Activated CD8-positive, alpha-beta memory T cell treated with anti-CD3 and anti-CD28 coated beads, Interleukin-2, amount 50 U/mL, for 1 hour (primary cell): Measurements from ENCODE around the gene PCED1B.
"Not testable (repeated sequence)": the region's sequence is repeated elsewhere in the genome, so short reads cannot be mapped to it uniquely, and the experiment has no call there.

Source experiments
- DNase-seq: peaks from one replicate; pipeline ENCODE4 v3.0.0-alpha.2; 2020; ENCODE audit errors: extremely low read depth

The PCED1B gene, protein sequence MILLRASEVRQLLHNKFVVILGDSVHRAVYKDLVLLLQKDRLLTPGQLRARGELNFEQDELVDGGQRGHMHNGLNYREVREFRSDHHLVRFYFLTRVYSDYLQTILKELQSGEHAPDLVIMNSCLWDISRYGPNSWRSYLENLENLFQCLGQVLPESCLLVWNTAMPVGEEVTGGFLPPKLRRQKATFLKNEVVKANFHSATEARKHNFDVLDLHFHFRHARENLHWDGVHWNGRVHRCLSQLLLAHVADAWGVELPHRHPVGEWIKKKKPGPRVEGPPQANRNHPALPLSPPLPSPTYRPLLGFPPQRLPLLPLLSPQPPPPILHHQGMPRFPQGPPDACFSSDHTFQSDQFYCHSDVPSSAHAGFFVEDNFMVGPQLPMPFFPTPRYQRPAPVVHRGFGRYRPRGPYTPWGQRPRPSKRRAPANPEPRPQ

DNA sequence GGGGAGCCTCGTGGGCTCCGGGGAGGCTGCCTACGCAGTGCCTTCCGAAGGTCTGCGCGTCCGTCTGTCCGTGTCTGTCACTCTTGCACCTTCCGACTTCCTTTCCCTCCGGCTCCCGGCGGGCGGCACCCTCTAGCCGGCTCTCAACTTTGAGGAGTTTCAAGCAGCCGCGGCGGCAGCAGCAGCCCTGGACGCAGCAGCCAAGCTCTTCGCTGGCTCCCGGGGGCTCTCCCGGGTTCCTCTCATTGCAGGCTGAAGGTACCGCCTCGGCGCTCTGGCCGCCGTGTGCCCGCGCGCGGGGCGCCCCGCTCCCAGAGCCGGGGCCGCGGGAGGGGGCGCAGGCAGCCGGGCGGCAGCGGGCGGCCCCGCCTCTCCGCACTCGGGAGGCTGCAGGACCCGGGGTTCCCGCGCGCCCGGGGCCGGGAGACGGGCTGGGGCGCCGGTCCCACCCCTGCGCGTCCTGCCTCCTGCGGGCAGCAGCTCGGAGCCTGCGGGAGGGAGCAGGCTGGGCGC is at the start of gene PCED1B, which contains the start of gene AMIGO2:
Gene PCED1B, plus strand, starts transcription at position 154 of the 513 bp plus-strand sequence. CDS start 155,443 bp downstream, outside the sequence.
Gene AMIGO2, minus strand, starts transcription at position 492 of the 513 bp plus-strand sequence. CDS start 957 bp downstream, outside the sequence.
- DNase-seq = peak; percentile 42

DNA sequence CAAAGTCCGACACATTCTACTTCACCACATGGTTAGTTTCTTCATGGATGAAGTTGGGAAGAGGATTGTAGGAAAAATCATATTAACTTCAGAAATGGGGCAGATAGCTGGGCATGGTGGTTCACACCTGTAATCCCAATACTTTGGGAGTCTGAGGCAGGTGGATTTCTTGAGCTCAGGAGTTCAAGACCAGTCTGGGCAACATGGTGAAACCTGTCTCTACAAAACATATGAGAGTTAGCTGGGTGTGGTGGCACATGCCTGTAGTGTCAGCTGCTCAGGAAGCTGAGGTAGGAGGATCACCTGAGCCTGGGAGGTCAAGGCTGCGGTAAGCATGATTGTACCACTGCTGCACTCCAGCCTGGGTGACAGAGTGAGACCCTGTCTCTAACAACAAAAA is 49.5 kb upstream of the PCED1B start:
- no peak for DNase-seq

DNA sequence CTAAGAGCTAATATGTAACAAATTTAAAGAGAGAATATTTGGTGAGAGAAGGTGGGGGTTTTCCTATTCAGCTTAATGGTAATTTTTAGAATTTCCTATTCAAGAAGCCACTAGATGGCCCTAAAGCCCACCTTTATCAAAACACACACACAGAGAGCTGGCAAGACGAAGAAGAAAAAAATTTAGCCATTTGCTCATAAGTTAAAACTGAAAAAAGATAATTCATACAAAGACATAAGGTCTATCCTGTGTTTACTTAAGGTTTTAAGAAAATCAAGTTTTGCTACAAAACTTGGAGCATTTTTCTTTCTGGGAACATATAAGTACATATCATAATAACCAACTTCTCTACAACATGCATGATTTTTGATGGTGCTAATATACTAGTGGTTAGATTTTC is 46.8 kb upstream of the PCED1B start:
- no peak for DNase-seq

DNA sequence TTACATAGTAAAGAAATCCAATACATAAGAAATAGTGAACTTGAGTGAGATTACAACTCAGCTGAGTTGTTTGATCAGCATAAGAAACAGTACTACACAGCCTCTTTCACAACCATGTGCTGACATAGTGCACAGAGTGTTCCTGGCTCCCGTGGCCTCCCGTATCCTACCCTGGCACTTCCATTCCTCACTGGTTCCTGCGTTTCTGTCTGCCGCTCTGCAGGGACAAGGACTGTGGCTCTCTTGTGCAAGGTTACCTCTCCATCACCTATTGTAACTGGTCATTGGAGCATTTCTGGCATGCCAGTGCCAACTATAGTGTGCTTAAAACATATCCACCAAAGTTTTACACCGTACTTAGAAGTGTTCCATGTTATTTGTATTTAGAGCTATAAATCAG is 46.3 kb upstream of the PCED1B start:
- no peak for DNase-seq

DNA sequence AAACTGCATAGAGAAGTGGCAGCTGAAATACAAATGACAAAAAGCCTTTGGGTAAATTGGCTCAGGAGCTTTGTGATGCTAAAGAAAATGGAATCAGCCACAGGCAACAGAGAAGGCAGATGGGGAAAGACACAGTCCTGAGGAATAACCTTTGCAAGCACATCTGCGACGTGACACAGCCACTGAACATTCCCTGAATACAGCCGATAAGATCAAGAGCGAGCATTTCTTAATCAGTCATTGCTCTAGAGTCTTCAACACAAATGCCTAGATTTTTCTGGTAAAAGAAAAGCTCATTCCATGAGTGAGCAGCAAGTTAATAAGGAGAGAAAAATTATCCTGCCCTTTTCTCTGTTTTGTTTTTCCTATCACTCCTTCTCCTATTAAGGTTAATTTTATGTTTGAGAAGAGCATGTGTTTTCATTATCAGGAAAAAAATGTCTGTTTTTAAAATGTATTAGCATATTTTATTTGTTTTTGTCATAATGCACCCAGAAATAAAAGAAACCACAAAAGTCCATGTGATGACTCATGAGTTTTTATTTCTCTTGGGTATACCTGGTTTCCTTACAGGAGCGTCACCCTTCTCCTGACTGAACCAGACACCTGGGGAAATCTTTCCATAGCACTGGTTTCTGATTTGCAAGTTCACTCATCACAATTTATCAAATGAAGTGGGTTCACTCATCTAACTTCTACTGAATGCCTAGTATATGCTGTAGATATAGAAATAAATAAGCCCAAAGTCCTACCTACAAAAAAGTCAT is 45.4 kb upstream of the PCED1B start:
- no peak for DNase-seq

DNA sequence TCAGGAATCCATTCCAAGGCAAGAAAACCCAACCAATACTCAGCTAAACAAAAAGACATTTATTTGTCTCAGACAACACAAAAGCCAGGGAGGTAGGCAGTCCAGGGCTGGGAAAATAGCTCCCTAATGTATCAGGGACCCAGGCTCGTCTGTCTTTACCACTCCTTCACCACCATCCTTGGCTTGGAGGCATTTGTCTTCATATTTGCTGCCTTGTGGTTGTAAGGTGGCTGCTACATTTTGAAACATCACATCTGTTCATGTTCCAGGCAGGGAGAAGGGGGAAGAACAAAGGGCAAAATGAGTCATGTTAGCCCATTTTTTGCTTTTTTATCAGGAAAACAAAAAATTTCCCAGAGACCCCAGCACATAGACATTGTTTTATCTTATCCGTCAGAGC is 44.8 kb upstream of the PCED1B start:
- no peak for DNase-seq

DNA sequence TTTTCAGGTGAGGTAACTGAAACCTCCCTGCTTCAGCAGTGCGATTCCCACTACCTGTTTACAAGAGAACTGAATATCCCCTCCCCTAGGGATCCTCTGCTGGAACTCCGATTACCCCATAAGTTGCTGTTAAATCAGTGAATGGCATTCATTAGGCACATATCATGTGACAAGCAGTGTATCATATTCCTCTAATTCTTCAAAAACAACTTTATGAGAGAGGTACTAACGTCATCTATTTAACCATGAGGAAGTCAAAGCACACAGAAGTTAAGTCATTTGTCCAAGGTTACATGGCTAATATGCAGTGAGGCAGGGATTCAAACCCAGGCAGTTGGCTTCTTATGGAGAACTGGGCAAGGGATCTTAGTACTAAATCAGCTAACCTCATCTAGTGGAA is 43.9 kb upstream of the PCED1B start:
- no peak for DNase-seq

DNA sequence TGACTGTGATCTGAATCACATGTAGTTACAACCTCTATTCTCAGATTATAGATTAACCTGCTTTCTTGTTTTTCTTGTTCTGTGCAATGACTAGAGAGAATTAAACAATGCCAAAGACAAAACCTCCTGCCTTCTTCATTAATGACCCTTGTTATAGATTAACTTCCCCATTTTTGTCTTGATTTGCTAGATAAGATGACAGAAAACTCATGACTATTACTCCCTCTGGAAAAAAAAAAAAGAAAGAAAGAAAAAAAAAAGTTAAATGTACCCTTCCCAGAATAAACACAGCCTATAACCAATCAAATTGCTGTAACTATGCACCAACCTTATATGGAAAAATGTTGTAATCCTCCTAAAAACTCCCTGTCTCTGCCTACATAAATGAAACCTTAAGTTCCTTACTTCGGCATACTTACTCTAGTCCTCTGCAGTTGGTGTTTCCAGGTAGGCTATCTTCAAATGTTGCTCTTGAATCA is 41.1 kb upstream of the PCED1B start:
- DNase-seq = no peak

DNA sequence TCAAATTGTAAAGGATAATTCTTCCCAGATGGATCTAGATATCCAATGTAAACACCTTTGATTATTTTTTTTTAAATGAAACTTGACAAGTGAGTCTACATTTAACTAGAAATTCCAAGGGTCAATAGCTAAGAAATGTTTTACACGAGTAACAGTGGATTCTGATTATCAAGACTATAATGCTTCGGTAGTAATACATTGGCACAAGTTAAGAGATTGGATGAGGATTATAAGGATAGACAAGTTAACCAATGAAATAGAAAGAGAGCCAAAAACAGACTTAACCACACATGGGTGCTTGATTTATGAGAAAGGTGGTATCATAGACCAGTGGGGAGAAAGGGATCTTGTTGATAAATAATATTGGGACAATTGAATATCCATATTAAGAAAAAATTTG is 40.3 kb upstream of the PCED1B start:
- DNase-seq = no peak

DNA sequence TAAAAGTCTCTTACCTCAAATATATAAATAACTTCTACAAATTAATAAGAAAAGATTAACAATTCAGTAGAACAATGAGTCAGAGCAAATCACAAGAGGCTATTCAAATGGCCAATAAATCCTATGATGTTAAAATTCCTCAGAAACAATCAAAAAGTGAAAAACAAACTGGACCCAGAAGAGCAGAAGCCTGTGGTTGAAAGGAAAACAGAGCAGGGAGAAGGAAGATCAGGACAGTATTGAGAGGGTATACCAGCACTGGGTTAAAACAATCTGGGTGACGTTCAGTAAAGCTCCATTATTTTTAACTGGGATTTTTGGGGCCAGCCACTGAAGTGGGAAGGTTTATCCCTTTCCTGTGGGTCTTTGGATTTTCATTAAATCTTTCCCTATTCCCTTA is 39.7 kb upstream of the PCED1B start:
- no peak for DNase-seq

DNA sequence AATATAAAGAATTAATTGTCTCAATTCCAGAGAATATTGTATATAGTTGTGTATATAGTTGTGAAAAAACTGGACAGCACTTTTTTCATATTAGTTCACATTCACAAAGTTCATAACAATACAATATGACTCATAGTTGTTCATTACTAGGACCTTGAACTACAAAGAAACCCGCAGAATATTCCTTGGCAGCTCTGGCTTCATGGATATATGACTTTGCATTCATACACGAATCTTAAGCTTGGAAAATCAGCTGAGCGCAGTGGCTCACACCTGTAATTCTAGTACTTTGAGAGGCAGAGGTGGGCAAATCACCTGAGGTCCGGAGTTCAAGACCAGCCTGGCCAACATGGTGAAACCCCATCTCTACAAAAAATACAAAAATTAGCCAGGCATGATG is 38.1 kb upstream of the PCED1B start:
- DNase-seq = no peak

DNA sequence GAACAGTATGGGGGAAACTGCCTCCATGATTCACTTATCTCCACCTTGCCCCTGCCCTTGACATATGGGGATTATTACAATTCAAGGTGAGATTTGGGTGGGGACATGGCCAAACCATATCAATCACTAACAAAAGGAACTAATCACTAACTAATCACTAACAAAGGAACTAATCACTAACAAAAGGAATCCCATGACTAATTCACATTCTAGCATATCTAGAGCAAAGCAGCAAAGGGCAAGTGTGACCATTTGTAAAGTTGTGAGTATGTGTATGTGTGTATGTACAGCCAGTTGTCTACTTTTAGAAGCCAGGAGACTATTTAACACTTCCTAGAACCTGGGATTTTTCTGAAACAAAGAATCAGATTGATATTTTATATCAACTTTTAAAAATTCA is 30.9 kb upstream of the PCED1B start:
- DNase-seq = no peak

DNA sequence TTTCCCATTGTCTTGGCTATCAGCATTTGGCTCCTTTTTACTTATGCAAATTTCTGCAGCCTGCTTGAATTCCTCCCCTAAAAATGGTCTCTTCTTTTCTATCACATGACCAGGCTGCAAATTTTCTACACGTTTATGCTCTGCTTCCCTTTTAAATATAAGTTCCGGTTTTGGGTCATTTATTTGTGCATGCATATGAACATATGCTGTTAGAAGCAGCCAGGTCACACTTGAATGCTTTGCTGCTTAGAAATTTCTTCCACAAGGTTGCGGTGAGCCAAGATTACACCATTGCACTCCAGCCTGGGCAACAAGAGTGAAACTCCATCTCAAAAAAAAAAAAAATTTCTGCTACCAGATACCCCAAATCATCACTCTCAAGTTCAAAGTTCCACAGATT is 28.1 kb upstream of the PCED1B start:
- DNase-seq = not testable (repeated sequence)

DNA sequence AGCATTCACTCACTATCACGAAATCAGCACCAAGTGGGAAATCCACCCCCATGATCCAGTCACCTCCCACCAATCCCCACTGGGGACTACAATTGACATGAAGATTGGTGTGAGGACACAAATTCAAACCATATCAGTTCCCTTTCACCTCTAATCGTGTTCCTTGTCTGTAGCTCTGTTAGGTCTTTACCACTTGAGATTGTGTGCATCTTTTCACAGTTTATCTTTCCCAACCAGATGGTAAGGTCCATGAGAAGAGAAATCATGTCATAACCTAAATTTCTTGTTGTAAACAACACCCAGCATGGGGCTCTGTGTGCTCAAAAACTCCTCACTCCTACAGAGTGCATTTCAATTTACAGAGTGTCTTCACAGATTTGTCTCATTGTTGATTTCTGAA is 27.1 kb upstream of the PCED1B start:
- no peak for DNase-seq

DNA sequence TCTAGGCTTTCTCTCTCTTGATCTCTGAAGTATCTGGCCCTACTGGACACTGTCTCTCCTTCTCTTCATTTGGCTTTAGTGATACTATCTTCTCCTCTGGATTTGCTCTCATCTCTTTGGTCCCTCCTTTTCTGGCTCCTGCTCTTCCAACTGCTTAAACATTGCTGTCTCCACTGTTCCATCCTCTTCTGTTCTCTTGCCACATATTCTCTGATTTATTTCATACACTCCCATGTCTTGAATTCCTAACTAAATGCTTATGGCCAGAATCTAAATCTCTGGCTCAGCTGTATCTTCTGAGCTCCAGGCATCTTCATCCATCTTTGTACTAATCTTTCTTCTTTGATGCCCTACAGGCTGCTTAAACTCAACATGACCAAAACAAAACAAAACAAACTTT is 25.5 kb upstream of the PCED1B start:
- DNase-seq = no peak

DNA sequence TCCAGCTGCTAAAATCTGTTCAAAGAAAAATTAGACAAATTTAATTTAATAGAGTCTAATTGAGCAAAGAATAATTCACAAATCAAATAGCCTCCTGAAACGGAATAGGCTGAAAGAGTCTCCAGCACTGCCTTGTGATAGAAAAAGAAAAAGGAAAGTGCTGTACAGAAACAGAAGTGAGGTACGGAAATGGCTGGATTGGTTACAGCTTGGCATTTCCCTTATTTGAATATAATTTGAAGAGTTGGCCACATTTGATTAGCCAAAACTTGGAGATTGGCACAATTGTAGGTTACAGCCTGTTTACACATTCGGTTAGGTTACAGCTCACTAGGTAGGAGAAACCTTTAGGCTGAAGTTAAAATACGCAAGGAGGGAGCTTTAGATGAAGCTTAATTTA is 24.8 kb upstream of the PCED1B start:
- no peak for DNase-seq

DNA sequence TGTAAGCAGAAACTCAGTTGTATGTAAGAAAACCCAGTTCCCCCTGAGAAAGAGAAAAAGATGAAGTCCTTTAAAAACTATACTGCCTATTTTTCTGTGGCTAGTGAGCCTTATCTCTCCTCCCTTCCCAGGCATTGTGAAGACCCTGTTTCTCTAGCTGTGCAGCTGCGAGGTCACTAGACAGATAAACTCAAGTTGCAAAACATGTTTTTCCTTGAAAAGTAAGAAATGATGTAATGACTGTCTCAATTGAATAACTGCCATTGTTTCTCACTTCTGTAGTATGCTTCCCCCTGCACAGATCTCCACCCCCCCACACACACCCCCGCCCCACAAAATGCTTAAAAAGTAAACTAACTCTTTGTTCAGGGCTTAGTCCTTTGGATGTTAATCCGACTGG is 23.6 kb upstream of the PCED1B start:
- not testable (repeated sequence) for DNase-seq

DNA sequence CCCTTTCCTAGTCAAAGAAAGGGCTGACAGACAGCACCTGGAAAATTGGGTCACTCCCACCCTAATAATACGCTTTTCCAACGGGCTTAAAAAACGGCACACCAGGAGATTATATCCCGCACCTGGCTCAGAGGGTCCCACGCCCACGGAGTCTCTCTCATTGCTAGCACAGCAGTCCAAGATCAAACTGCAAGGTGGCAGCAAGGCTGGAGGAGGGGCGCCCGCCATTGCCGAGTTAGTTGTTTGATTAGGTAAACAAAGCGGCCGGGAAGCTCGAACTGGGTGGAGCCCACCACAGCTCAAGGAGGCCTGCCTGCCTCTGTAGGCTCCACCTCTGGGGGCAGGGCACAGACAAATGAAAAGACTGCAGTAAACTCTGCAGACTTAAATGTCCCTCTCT is 22.5 kb upstream of the PCED1B start:
- DNase-seq = not testable (repeated sequence)

DNA sequence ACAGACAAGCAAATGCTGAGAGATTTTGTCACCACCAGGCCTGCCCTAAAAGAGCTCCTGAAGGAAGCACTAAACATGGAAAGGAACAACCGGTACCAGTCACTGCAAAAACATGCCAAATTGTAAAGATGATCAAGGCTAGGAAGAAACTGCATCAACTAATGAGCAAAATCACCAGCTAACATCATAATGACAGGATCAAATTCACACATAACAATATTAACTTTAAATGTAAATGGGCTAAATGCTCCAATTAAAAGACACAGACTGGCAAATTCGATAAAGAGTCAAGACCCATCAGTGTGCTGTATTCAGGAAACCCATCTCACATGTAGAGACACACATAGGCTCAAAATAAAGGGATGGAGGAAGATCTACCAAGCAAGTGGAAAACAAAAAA is 20.8 kb upstream of the PCED1B start:
- DNase-seq = not testable (repeated sequence)

DNA sequence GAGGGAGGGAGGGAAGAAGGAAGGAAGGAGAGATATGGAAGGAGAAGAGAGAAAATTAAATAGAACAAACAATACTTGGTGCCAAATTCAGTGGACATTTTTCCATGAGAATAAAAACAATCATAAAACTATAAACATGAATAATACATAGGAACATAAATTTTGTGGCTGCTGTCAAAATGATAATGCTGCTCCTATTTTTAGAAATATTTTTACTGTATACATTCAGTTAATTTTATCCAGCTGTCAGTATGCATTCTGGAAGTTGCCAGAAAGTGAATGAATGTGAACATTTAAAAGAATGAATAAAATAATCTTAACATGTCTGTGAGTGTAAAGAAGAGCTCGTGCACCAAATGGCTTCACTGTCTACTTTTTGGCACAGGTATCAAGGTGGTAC is 13.9 kb upstream of the PCED1B start:
- DNase-seq = no peak

DNA sequence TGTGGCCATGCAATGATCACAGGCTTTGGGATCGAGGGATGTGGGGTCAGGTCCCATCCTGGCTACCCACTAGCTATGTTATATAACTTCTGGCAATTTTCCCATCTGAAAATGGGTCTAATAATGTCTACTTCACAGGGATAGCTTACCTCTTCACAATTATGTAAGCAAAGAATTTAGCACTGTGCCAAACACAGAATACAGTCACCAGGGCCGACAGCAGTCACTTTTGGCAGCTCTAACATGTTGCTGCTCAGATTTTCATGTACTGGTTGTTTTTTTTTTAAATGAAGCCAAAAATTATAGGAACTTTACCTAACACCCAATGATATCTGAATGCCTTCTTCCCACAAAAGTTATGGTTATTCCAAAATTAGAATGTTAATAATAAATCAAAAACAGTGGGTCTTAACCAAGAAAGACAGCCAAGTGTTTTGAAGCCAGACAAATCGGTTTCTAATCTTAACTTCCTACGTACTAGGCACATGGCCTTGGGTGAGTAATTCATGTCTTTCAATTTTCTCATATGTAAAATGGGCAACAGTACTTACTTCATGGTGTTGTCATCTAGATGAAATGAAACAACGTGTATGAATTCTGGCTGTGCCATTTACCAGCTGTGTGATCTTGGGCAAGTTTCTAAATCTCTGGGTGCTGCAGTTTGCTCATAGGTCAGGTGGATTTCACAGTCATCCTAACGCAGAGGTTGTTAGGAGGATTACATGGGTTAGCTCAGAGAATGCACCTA is 13.0 kb upstream of the PCED1B start:
- no peak for DNase-seq

DNA sequence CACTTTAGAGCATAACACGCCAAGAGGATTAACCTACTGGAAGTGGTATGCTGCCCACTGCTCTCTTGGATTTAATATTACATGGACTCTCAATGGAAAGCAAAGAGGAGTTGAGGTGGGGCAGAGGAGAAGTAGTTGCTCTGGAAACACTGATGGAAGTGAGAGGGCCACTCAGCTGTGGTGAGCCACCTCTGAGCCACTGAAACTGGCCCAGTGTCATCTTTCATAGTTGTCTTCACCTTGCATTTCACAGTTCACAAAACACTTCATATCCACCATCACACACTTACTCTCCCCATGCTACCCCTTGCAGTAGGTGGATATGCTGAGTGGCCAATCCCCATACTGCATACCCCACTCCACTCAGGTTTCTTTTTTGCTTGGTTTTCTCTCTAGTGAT is 12.2 kb upstream of the PCED1B start:
- DNase-seq = no peak
